Type B pancreatic cell (in vitro differentiated cells): ENCODE data around the gene THBS1. TPM values are rescaled to one million over a fixed set of nuclear protein-coding genes. Genes with fewer than 3 reads are reported as not detected.

ENCODE experiments used
- DNase-seq: peaks from one replicate; pipeline ENCODE4 v3.0.0; 2021; ENCODE audit warnings: mixed read lengths; ENCODE audit not compliant: unreplicated experiment; ENCODE audit errors: extremely low spot score
- H3K27ac Mint-ChIP-seq: 2 replicates; pipeline ENCODE4 v1.8.0; 2021; ENCODE audit warnings: mild to moderate bottlenecking, mixed read lengths
- H3K27me3 Mint-ChIP-seq: 2 replicates; pipeline ENCODE4 v1.8.0; 2021; ENCODE audit warnings: mixed read lengths
- H3K36me3 Mint-ChIP-seq: 2 replicates; pipeline ENCODE4 v1.8.0; 2021; ENCODE audit warnings: mixed read lengths
- H3K4me1 Mint-ChIP-seq: one replicate; pipeline ENCODE4 v1.8.0; 2021; ENCODE audit warnings: mixed read lengths; ENCODE audit not compliant: unreplicated experiment
- H3K4me3 Mint-ChIP-seq: 2 replicates; pipeline ENCODE4 v1.8.0; 2021; ENCODE audit warnings: mild to moderate bottlenecking, mixed read lengths
- H3K9me3 Mint-ChIP-seq: 2 replicates; pipeline ENCODE4 v1.8.0; 2021; ENCODE audit warnings: mixed read lengths
- total RNA-seq: library from RNA; stranded (reverse); gene quantifications from 2 replicates; pipeline ENCODE4 v1.2.1, GENCODE V29; 2021; ENCODE audit warnings: low replicate concordance
- TF ChIP-seq, protein P1 (sequence below): fragments of 200-600 bp; sonication (generic); conservative IDR thresholded peaks from 2 replicates; pipeline ENCODE4 v1.5.0; 2021; ENCODE audit warnings: antibody characterized with exemption, mild to moderate bottlenecking

THBS1 gene
- total RNA-seq, 1 donor from 2014 or later, result 137 TPM

DNA sequence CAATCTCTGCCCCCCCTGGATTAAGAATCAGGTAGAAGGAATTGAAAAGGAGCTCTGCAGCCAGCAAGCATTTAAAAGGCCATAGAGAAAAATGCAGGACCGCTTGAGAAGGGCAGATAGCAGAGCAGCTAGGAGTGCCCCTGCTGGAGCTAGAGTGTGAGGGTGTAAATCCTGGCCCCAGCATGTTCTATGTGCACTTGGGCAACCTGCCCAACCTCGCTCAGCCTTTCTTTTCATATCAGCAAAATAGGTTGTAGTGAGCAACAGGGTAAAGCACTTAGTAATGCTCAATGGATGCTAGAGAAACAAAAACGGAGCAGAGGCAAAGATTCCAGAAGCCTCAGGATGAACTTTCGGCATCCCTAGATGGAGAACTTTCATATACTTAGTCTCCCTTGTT, 25.0 kb upstream of the THBS1 start:
- H3K4me3 Mint-ChIP-seq, result no peak overlapping the region
- no peak for DNase-seq
- H3K4me1 Mint-ChIP-seq, result no peaks in the 10 kb centered on the region
- H3K36me3 Mint-ChIP-seq, result no peaks in the 10 kb centered on the region
- TF ChIP-seq, protein P1, sequence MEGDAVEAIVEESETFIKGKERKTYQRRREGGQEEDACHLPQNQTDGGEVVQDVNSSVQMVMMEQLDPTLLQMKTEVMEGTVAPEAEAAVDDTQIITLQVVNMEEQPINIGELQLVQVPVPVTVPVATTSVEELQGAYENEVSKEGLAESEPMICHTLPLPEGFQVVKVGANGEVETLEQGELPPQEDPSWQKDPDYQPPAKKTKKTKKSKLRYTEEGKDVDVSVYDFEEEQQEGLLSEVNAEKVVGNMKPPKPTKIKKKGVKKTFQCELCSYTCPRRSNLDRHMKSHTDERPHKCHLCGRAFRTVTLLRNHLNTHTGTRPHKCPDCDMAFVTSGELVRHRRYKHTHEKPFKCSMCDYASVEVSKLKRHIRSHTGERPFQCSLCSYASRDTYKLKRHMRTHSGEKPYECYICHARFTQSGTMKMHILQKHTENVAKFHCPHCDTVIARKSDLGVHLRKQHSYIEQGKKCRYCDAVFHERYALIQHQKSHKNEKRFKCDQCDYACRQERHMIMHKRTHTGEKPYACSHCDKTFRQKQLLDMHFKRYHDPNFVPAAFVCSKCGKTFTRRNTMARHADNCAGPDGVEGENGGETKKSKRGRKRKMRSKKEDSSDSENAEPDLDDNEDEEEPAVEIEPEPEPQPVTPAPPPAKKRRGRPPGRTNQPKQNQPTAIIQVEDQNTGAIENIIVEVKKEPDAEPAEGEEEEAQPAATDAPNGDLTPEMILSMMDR, result no peak
- no peaks in the 10 kb centered on the region for H3K9me3 Mint-ChIP-seq
- peaks cover 4% of the 10 kb centered on the region for H3K27me3 Mint-ChIP-seq
- H3K27ac Mint-ChIP-seq, result no peak overlapping the region

DNA sequence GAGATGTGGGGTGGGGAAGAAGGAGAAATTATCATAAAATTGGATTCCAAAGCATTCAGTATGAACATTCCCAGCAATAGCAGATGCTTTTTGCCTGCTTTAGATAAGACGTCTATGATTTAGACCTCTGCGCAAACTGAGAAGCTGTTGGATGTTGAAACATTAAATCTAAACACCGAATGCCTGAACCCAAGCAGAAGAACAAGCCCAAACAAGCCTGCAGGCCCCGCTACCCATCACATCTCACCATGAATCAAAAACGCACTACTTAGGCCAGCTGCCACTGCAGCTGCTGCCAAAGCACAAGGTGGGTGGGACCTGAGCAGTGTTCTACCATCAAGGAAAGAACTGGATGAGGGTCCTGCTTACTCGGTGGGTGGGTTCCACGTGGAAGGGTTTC, 24.4 kb upstream of the THBS1 start:
- Mint-ChIP-seq H3K4me3 (no peak overlapping the region), H3K27ac (no peak overlapping the region), H3K36me3 (no peaks in the 10 kb centered on the region), H3K4me1 (no peaks in the 10 kb centered on the region), H3K9me3 (no peaks in the 10 kb centered on the region), H3K27me3 (peaks cover 4% of the 10 kb centered on the region)
- no peak for DNase-seq
- TF ChIP-seq, protein P1, result no peak

DNA sequence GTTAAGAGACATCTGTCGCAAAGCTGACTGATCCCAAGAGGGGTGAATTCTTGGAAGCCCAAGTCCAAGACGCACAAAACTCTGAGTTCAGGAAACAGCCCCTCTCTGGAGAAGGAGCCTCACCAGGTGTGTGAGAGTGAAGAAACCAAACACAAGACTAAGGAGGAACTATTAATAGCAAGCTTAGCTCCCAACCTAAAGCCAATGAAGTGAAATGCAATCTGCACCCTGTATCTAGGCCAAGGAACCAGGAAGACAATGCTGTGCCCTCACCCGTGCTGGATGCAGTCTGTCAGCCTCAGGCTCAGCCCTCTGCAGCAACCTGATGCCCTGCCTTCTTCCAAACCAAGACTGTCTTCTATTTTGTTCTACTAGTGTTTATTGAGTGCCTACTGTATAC, 22.5 kb upstream of the THBS1 start:
- H3K36me3 Mint-ChIP-seq, result no peaks in the 10 kb centered on the region
- H3K27me3 Mint-ChIP-seq, result peaks cover 4% of the 10 kb centered on the region
- H3K4me1 Mint-ChIP-seq, result no peaks in the 10 kb centered on the region
- no peaks in the 10 kb centered on the region for H3K9me3 Mint-ChIP-seq
- TF ChIP-seq, protein P1, result no peak
- DNase-seq, result no peak
- H3K27ac Mint-ChIP-seq, result no peak overlapping the region
- no peak overlapping the region for H3K4me3 Mint-ChIP-seq

GRCh38 chr15:39564972-39565665, 15.8 kb upstream of the THBS1 start:
- no peaks in the 10 kb centered on the region for H3K4me1 Mint-ChIP-seq
- H3K9me3 Mint-ChIP-seq, result no peaks in the 10 kb centered on the region
- H3K36me3 Mint-ChIP-seq, result no peaks in the 10 kb centered on the region
- H3K4me3 Mint-ChIP-seq, result no peak overlapping the region
- TF ChIP-seq, protein P1, result no peak
- no peak overlapping the region for H3K27ac Mint-ChIP-seq
- no peak for DNase-seq
- no peaks in the 10 kb centered on the region for H3K27me3 Mint-ChIP-seq

GRCh38 chr15:39565851-39566250, 15.0 kb upstream of the THBS1 start:
- no peaks in the 10 kb centered on the region for H3K36me3 Mint-ChIP-seq
- TF ChIP-seq, protein P1, result no peak
- no peak overlapping the region for H3K4me3 Mint-ChIP-seq
- H3K9me3 Mint-ChIP-seq, result no peaks in the 10 kb centered on the region
- H3K27ac Mint-ChIP-seq, result no peak overlapping the region
- DNase-seq, result no peak
- H3K27me3 Mint-ChIP-seq, result no peaks in the 10 kb centered on the region
- no peaks in the 10 kb centered on the region for H3K4me1 Mint-ChIP-seq

DNA sequence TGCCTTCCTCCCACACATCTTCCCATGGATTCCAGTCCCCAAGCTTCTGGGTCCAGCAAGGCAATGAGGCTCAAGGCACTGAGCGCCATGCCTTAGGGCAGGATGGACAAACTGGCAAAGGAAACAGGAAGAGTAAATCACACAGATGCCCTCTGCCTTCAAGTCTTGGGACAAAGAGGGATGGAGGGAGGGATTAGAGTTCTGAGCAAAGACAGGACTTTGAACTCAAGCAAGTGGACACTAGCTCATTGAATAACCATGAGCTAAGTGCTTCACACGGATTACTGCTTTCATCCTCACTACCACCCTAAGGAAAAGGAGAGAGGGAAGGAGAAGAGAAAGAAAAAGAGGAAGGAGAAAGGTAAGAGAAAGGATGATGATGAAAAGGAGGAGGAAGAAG, 7.6 kb upstream of the THBS1 start:
- H3K9me3 Mint-ChIP-seq, result peaks cover 3% of the 10 kb centered on the region
- peaks cover 7% of the 10 kb centered on the region for H3K27me3 Mint-ChIP-seq
- DNase-seq, result no peak
- no peak overlapping the region for H3K27ac Mint-ChIP-seq
- no peaks in the 10 kb centered on the region for H3K36me3 Mint-ChIP-seq
- no peaks in the 10 kb centered on the region for H3K4me1 Mint-ChIP-seq
- H3K4me3 Mint-ChIP-seq, result no peak overlapping the region
- TF ChIP-seq, protein P1, result no peak
